GM21528 (cell line): ENCODE measurements around the gene PCK1.

Experiments used
- ATAC-seq: cut with Tn5 transposase; IDR thresholded peaks from one replicate; pipeline ENCODE4 v1.9.1; 2021; ENCODE audit warnings: mild to moderate bottlenecking, moderate library complexity; ENCODE audit not compliant: unreplicated experiment, low FRiP score

Gene PCK1

DNA sequence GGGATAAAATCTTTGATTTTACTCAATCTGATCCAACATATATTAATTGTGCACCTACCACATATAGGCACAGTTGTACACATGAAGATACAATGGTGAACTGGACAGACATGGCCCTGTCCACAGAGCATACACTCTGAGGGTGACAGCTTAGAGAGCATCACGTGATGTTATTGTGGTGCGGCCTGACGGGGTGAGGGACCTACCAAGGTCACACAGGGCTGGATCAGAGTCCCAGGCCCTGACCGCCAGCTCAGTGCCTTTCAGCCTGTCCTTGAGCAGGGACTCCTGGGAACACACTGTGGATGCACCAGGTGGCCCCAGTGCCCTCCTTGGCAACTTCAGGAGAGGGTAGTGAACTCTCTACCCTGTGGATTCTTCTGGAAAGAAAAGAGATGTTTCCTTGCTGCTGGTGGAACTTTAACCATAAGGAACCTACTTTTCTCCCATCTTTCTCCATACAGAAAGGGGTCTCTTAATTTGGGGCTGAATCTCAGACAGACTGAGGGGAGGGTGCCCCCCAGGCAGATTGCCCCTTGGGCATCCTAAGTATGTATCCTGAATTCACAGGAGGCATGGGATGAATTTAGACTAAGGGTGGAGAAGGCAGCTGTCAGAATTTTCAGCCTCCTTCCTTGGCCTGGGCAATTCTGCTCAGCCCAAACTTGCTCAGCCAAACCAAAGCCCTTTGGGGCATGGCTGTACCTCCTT lies 26.5 kb downstream of the PCK1 start:
- no peak for ATAC-seq

DNA sequence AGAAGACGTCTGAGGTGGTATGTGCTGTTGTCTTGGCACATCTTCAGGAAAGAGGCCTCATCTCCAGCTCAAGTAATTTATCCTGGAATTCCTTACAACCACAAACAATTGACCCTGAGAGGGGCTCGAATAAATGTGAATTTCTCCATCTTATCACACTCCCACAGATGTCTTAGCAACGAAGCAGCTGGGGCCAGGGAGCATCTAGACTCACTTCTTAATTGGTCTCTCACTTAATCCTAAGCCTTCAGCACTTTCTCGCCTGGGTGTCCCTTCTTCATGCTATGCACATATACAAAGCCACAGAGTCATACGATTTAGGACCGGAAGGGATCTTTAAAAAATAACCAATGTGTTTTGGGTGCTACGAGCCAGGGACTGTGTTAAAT lies 27.1 kb downstream of the PCK1 start:
- ATAC-seq, result no peak

DNA sequence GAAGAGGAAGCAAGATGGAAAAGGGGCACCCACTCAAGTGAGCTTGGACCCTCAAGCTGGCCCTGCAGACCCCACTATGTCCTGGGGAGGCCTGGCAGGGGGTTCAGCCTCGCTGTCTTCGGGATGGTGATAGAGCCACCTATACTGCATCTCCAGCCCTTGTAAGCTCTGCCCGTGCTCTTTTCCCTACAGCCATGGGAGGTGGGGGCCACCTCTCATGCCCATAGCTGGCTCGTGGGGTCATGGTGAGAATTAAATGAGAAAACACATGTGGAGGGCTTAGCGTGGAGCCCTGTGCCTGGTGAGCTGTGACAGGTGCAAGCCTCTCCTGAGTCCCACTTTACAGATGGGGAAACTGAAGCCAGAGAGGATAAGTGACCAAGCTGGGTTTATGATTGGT lies 27.7 kb downstream of the PCK1 start:
- ATAC-seq, result no peak

DNA sequence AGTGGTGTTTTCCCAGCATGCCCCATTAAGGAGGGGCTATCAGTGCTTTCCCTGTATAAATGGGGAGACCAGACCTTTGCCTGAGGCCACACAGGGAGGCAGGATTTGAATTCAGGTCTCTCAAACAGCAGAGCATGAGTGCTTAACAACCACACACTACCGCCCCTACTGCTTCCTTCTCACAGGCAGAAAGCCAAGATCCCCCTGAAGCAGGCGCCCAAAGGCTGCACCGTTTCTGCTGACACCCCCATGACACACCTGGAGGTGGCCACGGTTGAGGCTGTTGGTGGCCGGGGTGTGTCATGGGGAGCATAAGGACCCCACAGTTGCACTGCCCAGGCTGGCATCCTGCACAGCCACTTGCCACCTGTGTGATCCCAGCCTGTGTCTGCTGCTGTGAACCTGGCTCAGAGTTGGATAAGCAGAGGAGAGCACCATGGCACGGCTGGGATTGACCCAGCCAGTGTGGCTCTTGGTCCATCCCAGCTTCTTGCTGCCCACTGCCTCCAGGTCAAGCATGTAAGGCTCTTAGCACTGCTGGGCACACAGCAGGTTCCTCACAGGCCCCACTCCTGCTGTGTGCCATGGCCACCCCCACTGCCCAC lies 28.3 kb downstream of the PCK1 start:
- ATAC-seq, result no peak

DNA sequence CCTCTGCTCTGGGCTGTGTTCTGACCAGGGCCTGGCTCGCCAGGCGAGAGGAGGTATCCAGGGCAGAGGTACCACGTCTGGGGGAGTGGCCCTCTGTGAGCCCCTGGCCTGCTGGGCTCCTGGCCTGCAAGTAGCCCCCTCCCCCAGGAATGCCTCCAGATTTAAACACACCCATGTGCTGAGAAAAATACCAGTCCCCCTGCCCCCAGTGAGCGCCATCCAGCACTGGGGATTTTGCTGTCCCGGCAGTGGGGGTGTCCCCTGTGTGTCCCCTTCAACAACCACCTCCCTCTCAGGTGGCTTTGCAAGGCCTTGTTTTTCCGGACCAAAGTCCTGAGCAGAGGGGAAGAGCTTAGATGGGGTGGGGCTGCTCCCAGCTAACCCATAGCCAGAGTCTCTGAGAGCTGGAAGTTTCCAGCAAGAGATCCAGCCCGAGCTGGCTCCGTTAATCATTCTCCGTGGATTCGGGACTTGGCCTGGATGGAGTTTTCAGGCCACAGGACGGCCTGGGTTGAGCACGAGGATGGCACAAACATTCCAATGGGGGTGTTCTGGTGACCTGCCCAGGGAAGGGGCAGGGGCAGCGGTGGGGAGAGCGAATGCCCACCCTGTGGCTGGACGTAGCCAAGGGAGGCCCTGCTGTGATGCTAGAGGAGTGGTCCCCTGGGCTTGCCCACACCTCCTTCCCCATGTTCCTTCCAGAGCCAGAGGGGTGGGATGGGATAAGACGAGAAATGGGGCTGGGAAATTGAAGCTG lies 29.0 kb downstream of the PCK1 start:
- ATAC-seq, result no peak

DNA sequence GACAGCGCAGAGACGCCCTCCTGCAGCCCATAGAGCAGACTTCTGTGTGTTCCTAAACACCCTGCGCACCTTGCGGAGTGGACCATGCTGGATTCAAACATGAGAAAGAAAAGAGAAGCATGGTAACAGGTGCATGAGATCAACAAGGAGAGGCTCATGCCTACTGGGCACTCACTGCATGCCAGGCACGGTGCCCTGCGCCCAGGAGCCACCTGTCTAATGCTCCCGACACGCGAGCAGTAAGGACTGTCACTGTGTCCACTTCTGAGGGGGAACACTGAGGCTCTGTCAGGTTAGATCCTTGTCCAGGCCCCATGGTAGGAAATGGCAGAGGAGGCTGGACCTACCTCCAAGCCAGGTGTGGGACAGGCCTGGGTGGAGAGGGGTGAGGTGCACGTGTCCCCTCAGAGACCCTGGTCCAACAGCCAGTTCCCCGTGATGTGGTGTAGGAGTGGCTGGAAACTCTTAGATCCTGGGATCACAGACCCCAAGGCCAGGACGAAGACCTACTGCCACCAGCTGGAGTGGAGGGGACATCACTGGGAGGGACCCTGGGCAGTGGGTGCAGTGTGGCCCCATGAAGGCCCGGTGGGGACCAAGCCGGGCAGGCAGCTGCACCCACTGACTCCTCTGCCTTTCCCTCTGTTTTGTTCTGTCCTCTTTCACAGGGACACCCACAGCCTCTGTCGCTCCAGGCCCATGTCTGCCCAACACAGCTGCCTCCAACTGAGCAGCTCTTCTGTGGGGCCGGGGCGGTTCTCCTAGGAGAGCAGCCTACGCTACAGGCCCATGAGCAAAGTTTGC lies 29.8 kb downstream of the PCK1 start:
- no peak for ATAC-seq

DNA sequence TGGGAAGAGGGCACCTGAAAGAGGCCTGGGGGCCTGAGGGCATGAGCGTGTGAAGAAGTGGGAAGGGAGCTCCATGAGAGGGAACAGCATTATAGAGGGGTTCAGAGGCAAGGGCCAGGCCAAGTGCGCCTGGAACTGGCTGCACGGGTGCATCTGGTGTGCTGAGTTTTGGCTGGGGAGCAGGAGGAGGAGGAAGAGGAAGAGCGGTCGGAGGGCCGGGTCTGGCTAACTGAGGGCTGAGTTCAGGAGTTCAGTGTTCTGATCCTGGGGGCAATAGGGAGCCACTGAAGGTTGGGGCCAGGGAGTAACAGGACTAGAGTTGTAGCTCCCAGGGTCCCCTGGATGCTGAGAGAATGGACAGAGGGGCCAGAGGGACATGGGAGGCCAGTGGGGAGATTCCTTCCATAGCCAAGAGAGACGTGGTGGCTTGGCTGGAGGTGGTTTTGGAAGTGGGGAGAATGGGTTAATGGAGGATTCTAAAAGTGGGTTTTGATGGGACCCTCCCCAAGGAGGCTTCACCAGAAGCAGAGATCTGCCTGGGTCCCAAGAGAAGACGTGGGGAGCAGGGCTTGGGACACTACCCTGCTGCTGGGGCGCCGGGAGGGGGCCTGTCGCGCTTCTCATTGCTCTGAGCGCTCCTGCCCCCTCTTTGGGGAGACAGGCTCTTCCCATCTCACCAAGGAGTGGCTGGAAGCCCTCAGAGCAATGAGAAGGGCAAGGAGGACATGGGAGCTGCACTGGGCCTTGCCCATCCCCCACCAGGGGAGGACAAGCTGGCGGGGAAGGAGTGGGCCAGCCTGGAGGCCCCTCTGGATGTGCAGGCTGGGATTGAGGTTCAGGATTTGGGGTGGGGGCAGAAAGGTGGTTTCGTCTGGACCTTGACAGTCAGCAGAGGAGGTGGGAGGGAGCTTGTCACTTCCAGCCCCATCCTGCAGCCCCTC lies 30.6 kb downstream of the PCK1 start:
- ATAC-seq, result no peak

DNA sequence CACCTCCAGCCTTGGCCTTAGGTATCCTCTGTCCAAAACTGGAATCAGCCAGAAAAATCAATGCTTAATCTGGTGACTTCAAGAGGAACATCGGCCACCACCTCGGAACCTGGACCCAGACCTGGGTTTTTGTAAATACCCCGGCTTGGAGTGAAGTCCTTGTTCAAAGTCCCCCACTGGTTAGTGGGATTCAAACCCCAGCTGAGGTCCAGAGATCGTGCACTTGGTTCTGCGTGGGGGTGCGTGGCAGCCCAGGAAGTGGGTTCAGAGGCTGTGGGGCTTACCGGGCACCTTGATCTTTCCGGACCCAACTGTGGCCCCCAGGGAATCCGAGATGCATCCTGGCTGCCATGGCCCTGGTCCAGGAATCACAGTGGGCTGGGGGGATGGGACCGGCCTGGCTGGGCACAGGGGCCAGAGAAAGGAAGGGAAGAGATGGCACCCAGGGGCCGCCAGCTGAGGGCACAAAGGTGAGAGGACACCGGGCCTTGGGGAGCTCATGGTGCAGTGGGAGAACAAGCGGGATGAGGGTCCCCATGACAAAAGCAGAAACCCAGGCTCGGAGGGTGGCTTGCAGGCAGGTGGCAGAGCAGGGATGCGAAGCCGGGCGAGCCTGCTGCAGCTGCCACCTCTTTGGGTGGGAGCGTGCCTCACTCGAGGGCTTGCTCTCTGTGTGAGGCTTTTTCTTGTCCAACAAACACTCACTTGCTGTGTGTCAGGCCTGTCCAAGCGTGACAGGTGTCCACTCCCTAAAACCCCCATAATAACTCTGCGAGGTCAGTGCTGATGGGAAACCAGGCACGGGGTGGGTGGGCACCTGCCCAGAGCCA lies 31.6 kb downstream of the PCK1 start:
- no peak for ATAC-seq

DNA sequence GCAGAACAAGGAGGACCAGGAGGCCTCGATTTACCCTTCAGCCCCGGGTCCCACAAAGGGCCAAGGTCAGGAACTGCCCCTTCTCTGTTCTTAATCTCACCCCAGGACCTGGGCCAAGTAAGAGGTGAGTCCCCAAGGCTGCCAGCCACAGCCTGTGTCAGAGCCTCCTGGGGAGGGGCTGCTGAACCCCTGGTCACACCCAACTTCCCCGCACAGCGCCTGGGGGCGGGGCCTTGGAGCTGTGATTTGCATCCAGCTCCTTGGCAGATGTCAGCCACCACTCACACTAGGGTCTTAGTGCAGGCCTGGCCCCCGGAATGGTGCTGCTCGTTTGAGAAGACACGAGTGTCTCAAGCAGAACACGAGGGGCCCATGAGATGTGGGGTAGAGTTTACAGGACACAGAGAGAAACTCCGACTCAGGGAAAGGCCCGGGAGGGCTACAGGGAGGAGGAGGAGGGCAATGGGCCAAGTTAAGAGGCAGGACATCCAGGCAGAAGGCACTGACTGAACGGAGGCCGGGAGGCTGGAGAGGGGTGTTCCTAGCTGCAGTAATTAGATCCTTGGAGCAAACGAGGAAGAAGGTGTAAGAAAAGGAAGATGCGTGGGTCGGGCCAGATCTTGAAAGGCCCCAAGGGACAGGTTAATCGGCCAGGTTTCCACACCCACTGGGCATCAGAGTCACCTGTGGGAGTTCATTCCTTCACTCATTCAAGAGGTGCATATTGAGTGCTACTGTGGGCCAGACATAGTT lies 32.4 kb downstream of the PCK1 start:
- no peak for ATAC-seq

DNA sequence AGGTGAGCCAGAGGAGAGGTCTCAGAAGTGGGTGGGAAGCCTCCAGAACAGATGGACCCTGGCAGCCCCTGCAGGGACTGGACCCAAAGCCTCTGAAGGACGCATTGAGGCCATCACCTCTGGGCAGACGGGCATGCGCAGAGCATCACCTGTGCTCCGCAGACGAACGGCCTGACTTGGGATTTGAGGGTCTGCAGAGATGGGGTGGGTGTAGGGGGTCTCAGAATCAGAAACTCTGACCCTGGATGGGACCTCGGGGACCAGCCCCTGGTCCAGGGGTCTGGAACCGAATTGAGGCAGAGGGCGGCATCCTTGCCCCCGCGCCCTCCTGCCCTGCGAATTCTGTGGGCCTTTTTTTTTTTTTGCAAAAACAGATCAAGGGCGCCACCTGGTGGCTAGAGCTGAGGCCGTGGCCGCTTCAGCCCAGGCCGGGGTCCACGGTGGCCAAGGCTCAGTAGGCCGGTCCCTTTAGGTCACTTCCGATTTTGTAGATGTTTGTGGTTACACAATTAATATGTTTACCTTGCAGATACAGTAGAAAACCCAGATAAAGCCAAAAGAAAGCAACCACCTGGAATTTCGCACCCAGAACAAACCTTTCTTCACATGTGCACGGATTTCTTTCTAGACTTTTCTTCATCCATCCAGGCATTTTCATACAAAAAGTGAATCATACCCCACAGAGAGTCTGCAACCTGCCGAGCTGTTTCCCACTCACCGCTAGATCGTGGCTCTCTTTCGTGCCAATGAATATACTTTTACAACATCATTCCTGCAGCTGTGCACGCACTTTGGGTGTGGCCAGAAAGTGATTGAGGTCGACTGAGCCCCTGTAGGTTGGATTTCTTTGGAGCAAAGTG lies 33.4 kb downstream of the PCK1 start:
- ATAC-seq, result no peak

DNA sequence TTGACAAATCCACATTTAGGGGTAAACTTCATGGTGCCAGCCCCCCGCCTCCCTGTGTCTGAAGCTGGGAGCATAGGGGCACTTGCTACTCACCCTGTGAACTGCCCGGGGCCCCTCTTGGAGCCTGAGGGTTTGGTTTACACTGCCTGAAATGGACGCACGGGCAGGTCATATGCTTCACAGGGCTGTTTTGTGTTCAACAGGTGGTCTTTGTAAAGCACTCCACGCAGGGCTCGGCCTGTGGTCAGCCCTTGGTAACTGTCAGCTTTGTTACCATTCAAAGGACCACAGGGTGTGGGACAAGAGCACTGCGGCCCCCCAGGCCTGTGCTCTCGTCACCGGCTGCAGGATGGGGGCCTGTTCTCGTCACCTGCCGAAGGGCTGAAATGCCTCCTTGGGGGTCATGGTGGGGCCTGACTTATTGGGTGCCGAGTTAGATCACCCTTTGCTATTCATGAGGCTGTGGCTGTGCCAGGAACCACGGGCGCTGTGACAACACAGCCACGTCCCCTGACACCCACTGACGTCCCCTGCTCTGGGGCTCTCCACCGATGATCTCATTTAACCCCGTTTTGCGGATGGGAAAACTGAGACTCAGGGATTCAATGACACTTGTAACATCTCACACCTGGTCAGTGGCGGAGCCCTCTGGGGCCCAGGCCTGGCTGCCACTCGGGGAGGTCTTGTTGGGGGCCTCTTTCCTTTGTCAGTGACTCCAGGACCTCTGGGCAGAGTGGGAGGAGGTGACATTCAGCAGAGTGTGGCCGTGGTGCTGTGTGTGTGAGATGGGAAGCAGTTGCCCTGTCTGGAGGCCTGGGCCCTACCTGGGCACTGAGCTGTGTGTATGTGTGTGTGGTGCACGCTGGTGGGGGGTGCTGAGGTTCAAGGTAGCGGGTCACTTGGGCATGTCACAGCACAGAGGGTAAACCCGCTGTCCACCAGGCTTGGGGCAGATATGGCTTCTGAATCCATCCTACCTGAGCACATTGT lies 34.4 kb downstream of the PCK1 start:
- no peak for ATAC-seq

DNA sequence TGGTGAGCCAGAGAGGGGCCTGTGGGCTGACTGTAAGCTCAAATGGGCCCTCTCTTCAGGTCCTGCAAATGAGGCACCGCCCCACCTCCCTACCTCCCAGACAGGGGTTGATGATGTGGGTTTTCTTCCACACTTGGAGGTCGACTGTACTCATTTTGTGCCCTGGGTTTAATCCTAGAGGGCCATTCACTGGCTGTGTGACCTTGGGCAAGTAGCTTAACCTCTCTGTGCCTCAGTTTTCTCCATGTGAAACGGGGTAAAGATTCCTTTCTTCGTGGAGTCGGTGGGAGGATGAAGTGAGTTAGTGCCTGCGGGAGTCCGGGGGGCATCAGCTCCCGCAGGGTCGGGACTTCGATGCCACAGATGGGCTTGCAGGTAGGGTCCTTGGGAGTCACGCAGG lies 35.4 kb downstream of the PCK1 start:
- no peak for ATAC-seq

DNA sequence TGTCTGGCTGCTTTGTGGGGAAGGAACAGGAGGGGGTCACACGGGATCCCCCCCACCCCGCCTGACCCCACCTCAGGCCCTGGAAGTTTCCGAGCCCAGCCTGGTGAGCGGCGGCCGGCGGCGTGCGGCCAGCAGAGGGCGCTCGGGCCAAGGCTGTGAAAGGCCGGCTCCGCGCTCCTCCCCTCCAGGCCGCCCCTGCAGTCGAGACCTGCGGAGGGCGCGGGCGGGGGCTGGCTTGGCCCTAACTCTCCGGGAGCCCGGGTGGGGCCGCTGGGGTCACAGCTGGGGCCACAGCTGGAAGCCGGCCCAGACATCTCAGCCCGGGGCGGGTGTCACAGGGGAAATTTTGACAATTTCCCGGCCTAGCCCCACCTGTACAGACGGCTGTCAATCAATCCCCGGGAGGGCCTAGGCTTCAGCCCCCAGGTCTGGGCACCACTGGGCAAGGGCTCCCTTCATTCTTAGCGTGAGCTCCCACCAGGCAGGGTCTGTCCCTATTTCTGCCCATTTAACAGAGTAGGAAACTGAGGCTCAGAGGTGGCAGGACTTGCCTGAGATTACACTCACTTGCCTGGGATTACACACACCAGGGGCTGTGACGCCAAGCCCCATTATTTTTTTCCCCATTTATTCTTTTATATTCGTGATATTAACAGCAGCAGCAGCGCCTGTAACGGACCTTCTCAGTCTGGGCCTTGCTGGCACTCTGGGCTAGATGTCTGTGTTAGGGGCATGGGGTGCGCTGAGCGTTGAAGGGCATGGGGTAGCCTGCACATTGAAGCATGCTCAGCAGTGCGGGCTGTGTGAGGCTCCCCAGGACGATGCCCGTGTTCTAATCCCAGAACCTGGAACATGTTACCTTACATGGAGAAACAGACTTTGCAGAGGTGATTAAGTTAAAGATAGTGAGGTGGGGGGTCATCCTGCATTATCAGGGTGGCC lies 36.4 kb downstream of the PCK1 start:
- no peak for ATAC-seq

DNA sequence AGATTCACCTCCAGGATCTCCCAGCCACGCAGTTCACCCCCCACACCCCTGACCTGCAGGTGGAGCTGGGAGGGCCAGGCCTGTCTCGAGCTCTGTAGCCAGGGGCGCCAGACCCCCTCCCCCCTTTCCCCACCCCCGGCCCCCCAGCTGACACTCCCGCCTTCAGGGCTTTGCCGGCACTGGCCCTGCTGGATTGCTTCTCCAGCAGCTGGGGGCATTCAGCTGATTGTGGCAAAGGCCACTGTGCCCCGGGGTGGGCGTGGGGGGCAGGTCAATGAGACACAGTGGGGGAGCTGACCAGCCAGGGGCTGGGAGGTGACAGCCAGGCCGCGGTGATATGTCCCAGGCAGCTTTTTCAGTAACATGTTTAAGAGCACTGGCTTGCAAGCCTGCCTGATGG lies 37.1 kb downstream of the PCK1 start:
- ATAC-seq, result no peak

DNA sequence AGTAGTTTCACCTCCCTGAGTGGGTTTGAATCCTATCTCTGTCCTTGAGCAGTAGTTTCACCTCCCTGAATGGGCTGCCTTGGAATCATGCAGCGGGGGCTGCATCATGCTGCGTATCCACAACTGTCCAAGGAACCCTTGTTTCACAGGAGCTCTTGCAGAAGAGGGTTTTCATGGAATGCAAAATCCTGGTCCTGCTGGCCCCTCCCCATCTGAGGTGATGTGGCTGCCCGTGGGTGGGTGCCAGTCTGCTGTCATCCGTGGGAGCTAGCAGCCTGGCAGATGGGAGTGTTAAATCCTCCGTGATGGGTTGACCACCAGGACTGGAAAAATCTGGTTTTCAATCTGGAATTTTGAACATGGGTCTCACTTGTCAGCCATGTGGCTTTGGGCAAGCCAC lies 37.6 kb downstream of the PCK1 start:
- ATAC-seq, result no peak
